Measurements from ENCODE around the gene KCNAB1.

The KCNAB1 gene

DNA sequence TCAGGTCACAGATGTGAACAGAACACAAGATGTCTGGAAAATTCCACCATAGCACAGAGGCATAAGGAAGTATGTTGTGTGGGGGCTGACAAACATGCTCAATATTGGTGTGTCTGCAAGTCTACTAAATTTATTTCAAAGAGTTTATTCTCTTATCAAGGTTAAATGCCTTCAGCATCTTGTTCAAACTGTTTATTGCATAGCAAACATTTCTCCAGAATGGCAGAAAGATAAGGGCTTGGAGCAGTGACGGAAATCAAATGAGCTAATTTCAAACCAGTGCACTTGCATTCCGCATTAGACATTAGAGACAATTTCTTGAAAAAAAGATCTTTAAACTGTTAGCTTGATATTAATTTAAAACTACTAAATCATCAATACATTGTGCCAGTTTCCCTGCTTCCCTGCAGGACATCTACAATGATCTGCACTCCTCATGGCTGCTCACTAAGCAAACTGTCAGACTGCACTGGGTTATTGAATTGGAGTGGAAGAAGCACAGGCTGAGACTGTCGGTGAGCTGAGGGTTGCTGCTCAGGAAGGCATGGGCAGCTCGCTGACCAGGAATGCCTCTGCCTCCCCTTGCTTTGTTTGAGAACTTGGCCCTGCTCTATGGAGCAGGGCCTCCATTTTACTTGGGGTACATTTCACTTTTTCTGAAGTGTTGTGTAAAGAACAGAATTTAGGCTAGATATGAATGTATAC, 89.4 kb downstream of the KCNAB1 start:
- Histone ChIP-seq H3F3A (ENCODE audit: low read depth) (no peaks in the 10 kb centered on the region), H3K9me3 (ENCODE audit: insufficient read depth, low read depth, low read length) (no peaks in the 10 kb centered on the region), H3K4me1 (ENCODE audit: insufficient read depth, low read length, poor library complexity, severe bottlenecking) (peaks cover 65% of the 10 kb centered on the region), H4K20me1 (ENCODE audit: insufficient read depth, low read length, poor library complexity, severe bottlenecking) (no peaks in the 10 kb centered on the region), H3K4me3 (ENCODE audit: low read length, poor library complexity, severe bottlenecking) (no peak overlapping the region), H3K9ac (ENCODE audit: low read depth, low read length, poor library complexity, severe bottlenecking) (no peak overlapping the region), H2AFZ (ENCODE audit: low read length) (peak overlapping the region; percentile 61), H3K36me3 (ENCODE audit: insufficient read depth, low read length) (no peaks in the 10 kb centered on the region), H3K9me2 (replicated peaks; ENCODE audit: low read depth, low read length) (no peaks in the 10 kb centered on the region), H3K4me2 (ENCODE audit: low read depth, low read length, poor library complexity, severe bottlenecking) (no peak overlapping the region), H3K79me2 (ENCODE audit: insufficient read depth, low read length) (no peaks in the 10 kb centered on the region), H3K27me3 (ENCODE audit: insufficient read depth, low read length, poor library complexity, severe bottlenecking) (no peaks in the 10 kb centered on the region)
- no peak for TF ChIP-seq EZH2phosphoT487 (IDR thresholded peaks at IDR 0.05; ENCODE audit: borderline replicate concordance)
- TF ChIP-seq, protein P1, sequence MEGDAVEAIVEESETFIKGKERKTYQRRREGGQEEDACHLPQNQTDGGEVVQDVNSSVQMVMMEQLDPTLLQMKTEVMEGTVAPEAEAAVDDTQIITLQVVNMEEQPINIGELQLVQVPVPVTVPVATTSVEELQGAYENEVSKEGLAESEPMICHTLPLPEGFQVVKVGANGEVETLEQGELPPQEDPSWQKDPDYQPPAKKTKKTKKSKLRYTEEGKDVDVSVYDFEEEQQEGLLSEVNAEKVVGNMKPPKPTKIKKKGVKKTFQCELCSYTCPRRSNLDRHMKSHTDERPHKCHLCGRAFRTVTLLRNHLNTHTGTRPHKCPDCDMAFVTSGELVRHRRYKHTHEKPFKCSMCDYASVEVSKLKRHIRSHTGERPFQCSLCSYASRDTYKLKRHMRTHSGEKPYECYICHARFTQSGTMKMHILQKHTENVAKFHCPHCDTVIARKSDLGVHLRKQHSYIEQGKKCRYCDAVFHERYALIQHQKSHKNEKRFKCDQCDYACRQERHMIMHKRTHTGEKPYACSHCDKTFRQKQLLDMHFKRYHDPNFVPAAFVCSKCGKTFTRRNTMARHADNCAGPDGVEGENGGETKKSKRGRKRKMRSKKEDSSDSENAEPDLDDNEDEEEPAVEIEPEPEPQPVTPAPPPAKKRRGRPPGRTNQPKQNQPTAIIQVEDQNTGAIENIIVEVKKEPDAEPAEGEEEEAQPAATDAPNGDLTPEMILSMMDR (conservative IDR thresholded peaks at IDR 0.05; ENCODE audit: low read length): no peak

DNA sequence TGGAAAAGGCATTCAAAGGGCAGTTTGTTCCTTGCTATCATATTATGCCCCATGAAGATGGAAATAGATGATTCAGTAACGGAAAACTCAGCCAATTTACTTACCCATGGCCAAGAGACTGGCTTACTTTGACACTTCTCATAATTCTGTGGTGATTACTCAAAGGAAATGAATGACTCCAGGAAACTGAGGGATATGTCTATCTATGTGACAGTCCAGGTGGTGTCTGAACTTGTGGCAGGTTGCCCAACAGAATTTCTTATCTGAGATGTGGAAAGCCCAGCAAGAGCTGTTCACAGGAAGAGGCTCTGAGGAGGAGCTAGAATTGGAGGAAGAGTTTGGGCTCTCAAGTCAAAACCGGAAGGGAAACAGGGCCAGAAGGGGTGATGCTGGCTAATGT, 91.2 kb downstream of the KCNAB1 start:
- Histone ChIP-seq H3K4me2 (ENCODE audit: low read depth, low read length, poor library complexity, severe bottlenecking) (peak overlapping the region; percentile 65), H3K9me2 (replicated peaks; ENCODE audit: low read depth, low read length) (no peaks in the 10 kb centered on the region), H4K20me1 (ENCODE audit: insufficient read depth, low read length, poor library complexity, severe bottlenecking) (no peaks in the 10 kb centered on the region), H3K4me1 (ENCODE audit: insufficient read depth, low read length, poor library complexity, severe bottlenecking) (peaks cover 65% of the 10 kb centered on the region), H3K9me3 (ENCODE audit: insufficient read depth, low read depth, low read length) (no peaks in the 10 kb centered on the region), H3K9ac (ENCODE audit: low read depth, low read length, poor library complexity, severe bottlenecking) (peak overlapping the region; percentile 50), H3K4me3 (ENCODE audit: low read length, poor library complexity, severe bottlenecking) (peak overlapping the region; percentile 45), H3K36me3 (ENCODE audit: insufficient read depth, low read length) (no peaks in the 10 kb centered on the region), H3F3A (ENCODE audit: low read depth) (no peaks in the 10 kb centered on the region), H3K27me3 (ENCODE audit: insufficient read depth, low read length, poor library complexity, severe bottlenecking) (no peaks in the 10 kb centered on the region), H3K79me2 (ENCODE audit: insufficient read depth, low read length) (no peaks in the 10 kb centered on the region), H2AFZ (ENCODE audit: low read length) (peak overlapping the region; percentile 20; the same call in 1 of the 2 replicates)
- no peak for TF ChIP-seq EZH2phosphoT487 (IDR thresholded peaks at IDR 0.05; ENCODE audit: borderline replicate concordance)
- TF ChIP-seq, protein P1 (conservative IDR thresholded peaks at IDR 0.05; ENCODE audit: low read length): no peak

DNA sequence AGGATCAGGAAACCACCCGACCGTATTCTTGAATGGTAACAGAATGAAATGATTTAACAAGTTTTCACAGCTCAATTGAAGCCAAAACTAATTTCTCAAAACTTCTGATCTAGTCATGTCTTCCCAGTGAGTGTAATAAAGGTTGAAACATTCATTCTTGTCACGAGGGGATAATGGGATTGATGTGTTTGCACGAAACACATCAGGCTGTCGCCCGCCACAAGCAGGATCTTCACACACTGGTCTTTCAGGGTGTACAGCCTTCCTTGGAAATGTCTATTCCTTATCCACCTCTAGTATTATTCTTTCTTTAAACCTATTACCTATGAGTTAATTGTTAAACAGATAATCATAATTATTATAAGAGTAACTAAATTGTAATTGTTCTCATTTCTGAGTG, 94.3 kb downstream of the KCNAB1 start:
- Histone ChIP-seq H3K9me3 (ENCODE audit: insufficient read depth, low read depth, low read length) (no peaks in the 10 kb centered on the region), H4K20me1 (ENCODE audit: insufficient read depth, low read length, poor library complexity, severe bottlenecking) (no peaks in the 10 kb centered on the region), H3F3A (ENCODE audit: low read depth) (no peaks in the 10 kb centered on the region), H3K79me2 (ENCODE audit: insufficient read depth, low read length) (no peaks in the 10 kb centered on the region), H3K9me2 (replicated peaks; ENCODE audit: low read depth, low read length) (no peaks in the 10 kb centered on the region), H3K4me3 (ENCODE audit: low read length, poor library complexity, severe bottlenecking) (no peak overlapping the region), H3K27me3 (ENCODE audit: insufficient read depth, low read length, poor library complexity, severe bottlenecking) (no peaks in the 10 kb centered on the region), H3K36me3 (ENCODE audit: insufficient read depth, low read length) (no peaks in the 10 kb centered on the region), H3K4me1 (ENCODE audit: insufficient read depth, low read length, poor library complexity, severe bottlenecking) (peaks cover 47% of the 10 kb centered on the region), H3K4me2 (ENCODE audit: low read depth, low read length, poor library complexity, severe bottlenecking) (no peak overlapping the region), H2AFZ (ENCODE audit: low read length) (no peak overlapping the region), H3K9ac (ENCODE audit: low read depth, low read length, poor library complexity, severe bottlenecking) (no peak overlapping the region)
- TF ChIP-seq, protein P1 (conservative IDR thresholded peaks at IDR 0.05; ENCODE audit: low read length): no peak

Data from Loucy (cell line).